H9 (cell line): Measurements from ENCODE around the gene ADAMTSL2. TPM values are rescaled to one million over a fixed set of nuclear protein-coding genes. Genes with fewer than 3 reads are reported as not detected.

Source experiments
- DNase-seq: peaks from one replicate; pipeline ENCODE4 v3.0.0-alpha.2; 2017
- H2AFZ ChIP-seq: one replicate; pipeline ENCODE4 v1.6.1; 2013; ENCODE audit warnings: mild to moderate bottlenecking, low read length, control low read depth, moderate library complexity
- H2AK5ac ChIP-seq: 2 replicates; pipeline ENCODE4 v1.6.1; 2013; ENCODE audit warnings: low read length, control low read depth, mixed read lengths; ENCODE audit not compliant: insufficient read length
- H2BK120ac ChIP-seq: one replicate; pipeline ENCODE4 v1.6.1; 2013; ENCODE audit warnings: low read depth, mild to moderate bottlenecking, low read length, control low read depth, inconsistent platforms; ENCODE audit not compliant: poor library complexity, severe bottlenecking
- H2BK12ac ChIP-seq: 2 replicates; pipeline ENCODE4 v1.6.1; 2013; ENCODE audit warnings: low read length, control low read depth, mixed read lengths, low read depth; ENCODE audit not compliant: insufficient read length
- H2BK15ac ChIP-seq: 2 replicates; pipeline ENCODE4 v1.6.1; 2013; ENCODE audit warnings: low read depth, low read length, control low read depth
- H2BK20ac ChIP-seq: one replicate; pipeline ENCODE4 v1.6.1; 2013; ENCODE audit warnings: low read depth, mild to moderate bottlenecking, low read length, control low read depth, inconsistent platforms; ENCODE audit not compliant: poor library complexity, severe bottlenecking
- H2BK5ac ChIP-seq: 2 replicates; pipeline ENCODE4 v1.6.1; 2013; ENCODE audit warnings: low read length, control low read depth, mixed read lengths; ENCODE audit not compliant: insufficient read length
- H3K14ac ChIP-seq: 2 replicates; pipeline ENCODE4 v1.6.1; 2013; ENCODE audit warnings: low read length, control low read depth; ENCODE audit not compliant: insufficient read depth
- H3K18ac ChIP-seq: 2 replicates; pipeline ENCODE4 v1.6.1; 2013; ENCODE audit warnings: low read depth, mild to moderate bottlenecking, mixed read lengths, low read length, control low read depth; ENCODE audit not compliant: insufficient read length
- H3K23ac ChIP-seq: 2 replicates; pipeline ENCODE4 v1.6.1; 2013; ENCODE audit warnings: low read length, control low read depth, mixed read lengths, low read depth; ENCODE audit not compliant: insufficient read length
- H3K23me2 ChIP-seq: 2 replicates; pipeline ENCODE4 v1.6.1; 2013; ENCODE audit warnings: low read depth, mild to moderate bottlenecking, mixed read lengths, low read length, control low read depth; ENCODE audit not compliant: insufficient read length, poor library complexity, severe bottlenecking
- H3K27ac ChIP-seq: 2 replicates; pipeline ENCODE4 v1.5.1; 2013; ENCODE audit warnings: low read length, control low read depth, mixed read lengths, low read depth; ENCODE audit not compliant: insufficient read length
- H3K27me3 ChIP-seq: 2 replicates; pipeline ENCODE4 v1.6.1; 2013; ENCODE audit warnings: low read length, control low read depth, inconsistent platforms; ENCODE audit not compliant: insufficient read depth
- H3K4ac ChIP-seq: 2 replicates; pipeline ENCODE4 v1.6.1; 2013; ENCODE audit warnings: low read depth, mild to moderate bottlenecking, control low read depth, inconsistent platforms, low read length, moderate library complexity
- H3K4me1 ChIP-seq: 2 replicates; pipeline ENCODE4 v1.6.1; 2013; ENCODE audit warnings: low read length, control low read depth, inconsistent platforms; ENCODE audit not compliant: insufficient read depth
- H3K4me2 ChIP-seq: 2 replicates; pipeline ENCODE4 v1.6.1; 2013; ENCODE audit warnings: low read length, control low read depth, mixed read lengths; ENCODE audit not compliant: insufficient read length, insufficient read depth
- H3K56ac ChIP-seq: 2 replicates; pipeline ENCODE4 v1.6.1; 2013; ENCODE audit warnings: low read depth, mild to moderate bottlenecking, mixed read lengths, low read length, control low read depth; ENCODE audit not compliant: insufficient read length
- H3K79me1 ChIP-seq: 2 replicates; pipeline ENCODE4 v1.6.1; 2013; ENCODE audit warnings: low read depth, mild to moderate bottlenecking, moderate library complexity, low read length, control low read depth, inconsistent platforms; ENCODE audit not compliant: insufficient read depth, poor library complexity, severe bottlenecking
- H3K79me2 ChIP-seq: 2 replicates; pipeline ENCODE4 v1.6.1; 2013; ENCODE audit warnings: low read length, control low read depth, inconsistent platforms; ENCODE audit not compliant: insufficient read depth
- H3K9ac ChIP-seq: 2 replicates; pipeline ENCODE4 v1.6.1; 2013; ENCODE audit warnings: low read length, control low read depth, mixed read lengths; ENCODE audit not compliant: insufficient read length; ENCODE audit errors: extremely low read depth
- H3K9me3 ChIP-seq: one replicate; pipeline ENCODE4 v1.6.1; 2013; ENCODE audit warnings: low read depth, low read length, inconsistent platforms; ENCODE audit not compliant: control insufficient read depth
- H3T11ph ChIP-seq: one replicate; pipeline ENCODE4 v1.6.1; 2013; ENCODE audit warnings: mild to moderate bottlenecking, low read length, control low read depth, inconsistent platforms
- H4K20me1 ChIP-seq: one replicate; pipeline ENCODE4 v1.6.1; 2013; ENCODE audit not compliant: control insufficient read depth, insufficient read length, insufficient read depth
- H4K5ac ChIP-seq: 2 replicates; pipeline ENCODE4 v1.6.1; 2013; ENCODE audit warnings: low read depth, mild to moderate bottlenecking, mixed read lengths, low read length, control low read depth; ENCODE audit not compliant: insufficient read length
- H4K8ac ChIP-seq: replicated peaks from 2 replicates; pipeline ENCODE4 v1.6.1; 2013; ENCODE audit warnings: low read length, control low read depth, mixed read lengths, low read depth; ENCODE audit not compliant: insufficient read length
- H4K91ac ChIP-seq: 2 replicates; pipeline ENCODE4 v1.6.1; 2013; ENCODE audit warnings: low read depth, mild to moderate bottlenecking, moderate library complexity, mixed read lengths, low read length, control low read depth; ENCODE audit not compliant: insufficient read length
- H3K27ac Mint-ChIP-seq, 3 experiments: 2 replicates in 2 of 3; 3 replicates in 1 of 3; pipeline ENCODE4 v1.8.0; 2020 to 2021; ENCODE audit warnings: mixed read lengths in 3 of 3, mild to moderate bottlenecking in 1 of 3, moderate library complexity in 1 of 3
- H3K27me3 Mint-ChIP-seq: 2 replicates; pipeline ENCODE4 v1.8.0; 2021; ENCODE audit warnings: low read depth, mild to moderate bottlenecking, moderate library complexity, mixed read lengths
- H3K36me3 Mint-ChIP-seq, 3 experiments: 2 replicates in 2 of 3; 3 replicates in 1 of 3; pipeline ENCODE4 v1.8.0; 2020 to 2021; ENCODE audit warnings: low read depth in 3 of 3, mixed read lengths in 3 of 3; ENCODE audit not compliant: insufficient read depth in 1 of 3
- H3K4me1 Mint-ChIP-seq, 2 experiments: 2 replicates each; pipeline ENCODE4 v1.8.0; 2020; ENCODE audit warnings: mixed read lengths in 2 of 2
- H3K4me3 Mint-ChIP-seq, 2 experiments: 2 replicates in 1 of 2; 3 replicates in 1 of 2; pipeline ENCODE4 v1.8.0; 2020 to 2021; ENCODE audit warnings: mild to moderate bottlenecking in 2 of 2, mixed read lengths in 2 of 2, moderate library complexity in 1 of 2
- H3K9me3 Mint-ChIP-seq, 2 experiments: 2 replicates in 1 of 2; 3 replicates in 1 of 2; pipeline ENCODE4 v1.8.0; 2020; ENCODE audit warnings: mild to moderate bottlenecking in 2 of 2, mixed read lengths in 2 of 2, moderate library complexity in 1 of 2
- WGBS: extraction: QIAGEN DNeasy Blood & Tissue Kit; methylation state at CpG from one replicate; pipeline ENCODE4 v1.1.7; 2013; ENCODE audit warnings: missing lambda C conversion rate, low lambda C conversion rate, mixed read lengths; ENCODE audit not compliant: insufficient read length; ENCODE audit errors: extremely low coverage; 5-methylcytosine and 5-hydroxymethylcytosine counted together
- total RNA-seq: library from RNA; stranded (reverse); gene quantifications from 2 replicates; pipeline ENCODE4 v1.2.1, GENCODE V29; 2021
- TF ChIP-seq, protein P1 (sequence below): fragments of 200-600 bp; sonication (generic); conservative IDR thresholded peaks from 3 replicates; pipeline ENCODE4 v1.8.0; 2021; ENCODE audit warnings: antibody characterized with exemption, mild to moderate bottlenecking

The ADAMTSL2 gene
- total RNA-seq, 1 experiment from 2014 or later = 0.61 TPM

DNA sequence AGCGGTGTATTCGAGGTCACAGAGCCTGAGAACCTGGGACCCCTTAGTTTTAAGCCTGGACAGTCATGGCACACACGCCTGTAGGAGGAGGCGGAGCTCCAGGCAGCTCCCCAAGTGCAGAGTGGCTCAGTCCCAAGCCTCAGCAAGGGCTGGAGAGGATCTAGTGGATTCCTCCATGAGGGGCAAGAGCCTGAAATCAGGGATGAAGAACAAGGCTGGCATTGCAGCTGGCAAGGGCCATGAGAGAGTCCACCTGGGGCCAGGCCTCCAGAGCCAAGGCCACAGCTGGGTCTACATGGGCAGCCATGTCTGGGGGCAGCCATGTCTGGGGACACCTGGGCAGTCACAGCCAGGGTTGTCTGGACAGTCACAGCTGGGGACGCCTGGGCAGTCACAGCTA is 21.9 kb downstream of the ADAMTSL2 start:
- no peaks in the 10 kb centered on the region; a peak in 1 of 5 replicates for H3K9me3 Mint-ChIP-seq
- no peak overlapping the region for H4K8ac ChIP-seq
- no peaks in the 10 kb centered on the region for H3K79me2 ChIP-seq
- TF ChIP-seq, protein P1, sequence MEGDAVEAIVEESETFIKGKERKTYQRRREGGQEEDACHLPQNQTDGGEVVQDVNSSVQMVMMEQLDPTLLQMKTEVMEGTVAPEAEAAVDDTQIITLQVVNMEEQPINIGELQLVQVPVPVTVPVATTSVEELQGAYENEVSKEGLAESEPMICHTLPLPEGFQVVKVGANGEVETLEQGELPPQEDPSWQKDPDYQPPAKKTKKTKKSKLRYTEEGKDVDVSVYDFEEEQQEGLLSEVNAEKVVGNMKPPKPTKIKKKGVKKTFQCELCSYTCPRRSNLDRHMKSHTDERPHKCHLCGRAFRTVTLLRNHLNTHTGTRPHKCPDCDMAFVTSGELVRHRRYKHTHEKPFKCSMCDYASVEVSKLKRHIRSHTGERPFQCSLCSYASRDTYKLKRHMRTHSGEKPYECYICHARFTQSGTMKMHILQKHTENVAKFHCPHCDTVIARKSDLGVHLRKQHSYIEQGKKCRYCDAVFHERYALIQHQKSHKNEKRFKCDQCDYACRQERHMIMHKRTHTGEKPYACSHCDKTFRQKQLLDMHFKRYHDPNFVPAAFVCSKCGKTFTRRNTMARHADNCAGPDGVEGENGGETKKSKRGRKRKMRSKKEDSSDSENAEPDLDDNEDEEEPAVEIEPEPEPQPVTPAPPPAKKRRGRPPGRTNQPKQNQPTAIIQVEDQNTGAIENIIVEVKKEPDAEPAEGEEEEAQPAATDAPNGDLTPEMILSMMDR = no peak
- H3K14ac ChIP-seq = no peak overlapping the region; the same call in 1 of the 2 replicates
- no peak overlapping the region for H2BK120ac ChIP-seq
- no peak overlapping the region for H3K27ac ChIP-seq
- no peaks in the 10 kb centered on the region for H3K9me3 ChIP-seq
- H3K4me3 Mint-ChIP-seq = peak overlapping the region in 1 of 2 experiments; percentile 17; a peak in 1 of 5 replicates
- WGBS = no CpG with 5 or more reads among the region's 5 CpGs
- no peaks in the 10 kb centered on the region for H3K79me1 ChIP-seq
- no peak overlapping the region for H3K4ac ChIP-seq
- H3K27me3 Mint-ChIP-seq = peaks cover 2% of the 10 kb centered on the region; the same call in 1 of the 2 replicates
- no peak overlapping the region for H4K91ac ChIP-seq
- no peak overlapping the region for H3K4me2 ChIP-seq
- H3K4me1 Mint-ChIP-seq = peaks cover 28 to 32% of the 10 kb centered on the region in 2 experiments
- H3K4me1 ChIP-seq = peaks cover 2% of the 10 kb centered on the region; the same call in 1 of the 2 replicates
- peak overlapping the region in 1 of 3 experiments; percentile 70; a peak in 1 of 7 replicates for H3K27ac Mint-ChIP-seq
- peaks cover 0 to 3% (median 0%) of the 10 kb centered on the region in 3 experiments; a peak in 2 of 7 replicates for H3K36me3 Mint-ChIP-seq
- no peak overlapping the region for H2BK5ac ChIP-seq
- H3K27me3 ChIP-seq = no peaks in the 10 kb centered on the region
- no peak overlapping the region for H4K5ac ChIP-seq
- H2BK12ac ChIP-seq = no peak overlapping the region
- H2AFZ ChIP-seq = no peak overlapping the region
- 0 out of 2 replicates have a peak overlapping the region, but pooled peaks have one; percentile 17 for H2BK15ac ChIP-seq
- H3K9ac ChIP-seq = no peak overlapping the region
- H3T11ph ChIP-seq = no peak overlapping the region
- no peaks in the 10 kb centered on the region for H3K23me2 ChIP-seq
- H3K56ac ChIP-seq = no peak overlapping the region
- H2AK5ac ChIP-seq = no peak overlapping the region
- no peak overlapping the region for H3K18ac ChIP-seq
- no peak overlapping the region for H2BK20ac ChIP-seq
- no peak overlapping the region for H3K23ac ChIP-seq
- DNase-seq = no peak
- no peaks in the 10 kb centered on the region for H4K20me1 ChIP-seq
